HG03103 (cell line): ENCODE measurements around the gene APOC4.

Experiments
- ATAC-seq: cut with Tn5 transposase; IDR thresholded peaks from one replicate; pipeline ENCODE4 v1.9.1; 2021; ENCODE audit warnings: low read depth; ENCODE audit not compliant: unreplicated experiment

The APOC4 gene

DNA sequence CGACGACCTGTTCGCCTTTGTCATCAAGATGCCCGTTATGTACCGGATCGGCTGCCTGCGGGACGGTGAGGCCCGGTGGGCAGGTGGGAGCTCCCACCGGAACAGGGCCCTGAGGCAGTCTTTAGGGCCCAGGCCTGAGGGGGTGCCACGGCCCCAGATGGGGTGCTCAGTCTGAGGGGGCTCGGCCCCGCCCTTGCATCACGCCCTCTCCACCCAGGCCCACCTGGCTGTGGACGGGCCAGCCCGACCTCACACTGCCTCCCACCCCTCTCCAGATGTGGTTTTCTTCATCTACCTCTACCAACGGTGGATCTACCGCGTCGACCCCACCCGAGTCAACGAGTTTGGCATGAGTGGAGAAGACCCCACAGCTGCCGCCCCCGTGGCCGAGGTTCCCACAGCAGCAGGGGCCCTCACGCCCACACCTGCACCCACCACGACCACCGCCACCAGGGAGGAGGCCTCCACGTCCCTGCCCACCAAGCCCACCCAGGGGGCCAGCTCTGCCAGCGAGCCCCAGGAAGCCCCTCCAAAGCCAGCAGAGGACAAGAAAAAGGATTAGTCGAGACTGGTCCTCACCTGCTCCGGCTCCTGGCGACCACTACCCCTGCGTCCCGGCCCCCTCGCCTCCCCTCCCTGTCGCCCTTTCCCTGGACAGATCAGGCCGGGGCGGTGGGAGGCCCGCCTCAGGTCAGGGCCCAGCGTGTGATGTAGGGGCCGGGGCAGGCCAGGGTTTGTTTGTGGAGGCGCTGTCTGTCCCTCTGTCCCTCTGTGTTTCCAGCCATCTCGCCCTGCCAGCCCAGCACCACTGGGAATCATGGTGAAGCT lies 50.5 kb downstream of the APOC4 start:
- ATAC-seq = no peak

DNA sequence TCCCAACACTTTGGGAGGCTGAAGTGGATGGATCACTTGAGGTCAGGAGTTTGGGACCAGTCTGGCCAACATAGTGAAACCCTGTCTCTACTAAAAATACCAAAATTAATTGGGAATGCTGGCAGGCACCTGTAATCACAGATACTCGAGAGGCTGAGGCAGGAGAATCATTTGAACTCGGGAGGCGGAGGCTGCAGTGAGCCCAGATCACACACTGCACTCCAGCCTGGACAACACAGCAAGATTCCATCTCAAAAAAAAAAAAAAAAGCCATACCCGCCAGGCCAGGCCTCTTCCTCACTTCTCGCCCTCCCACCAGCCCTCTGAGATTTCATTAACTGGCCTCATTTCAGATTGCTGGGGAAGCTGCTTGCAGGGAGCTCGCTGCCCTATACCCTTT lies 51.5 kb downstream of the APOC4 start:
- ATAC-seq = no peak

- no peak for ATAC-seq
These were observed 52.0 kb downstream of the APOC4 start for GRCh38 chr19:44993926-44994537.
